CD4-positive, alpha-beta T cell (primary cell): ENCODE measurements around the gene MINDY1. TPM values are rescaled to one million over a fixed set of nuclear protein-coding genes. Genes with fewer than 3 reads are reported as not detected.

ENCODE experiments used
- ATAC-seq: fragments of 200-7000 bp; cut with Tn5 transposase; one replicate; pipeline ENCODE4 v1.10.0; 2022; ENCODE audit warnings: mild to moderate bottlenecking; ENCODE audit not compliant: poor library complexity
- CTCF ChIA-PET: fragments of 350-600 bp; sonication (Branson Sonifier 250); formaldehyde crosslinking; loops from one replicate; lab custom pipeline; 2021; ENCODE audit warnings: antibody characterized with exemption, inconsistent platforms; lab: Charles Lee
- POLR2A ChIA-PET: fragments of 350-600 bp; sonication (Branson Sonifier 250); formaldehyde crosslinking; loops from one replicate; lab custom pipeline; 2021; ENCODE audit warnings: antibody characterized with exemption, inconsistent platforms; lab: Charles Lee
- DNase-seq, 14 experiments: peaks; one replicate each; pipeline ENCODE4 v3.0.0-alpha.2; 2013 to 2020; ENCODE audit warnings: mixed read lengths in 2 of 14
- H3K27ac ChIP-seq, 2 donors: one replicate each; pipeline versions ENCODE4 v1.5.1 to v1.7.0; 2013; ENCODE audit warnings: low read length in 2 of 2, low read depth in 1 of 2, mild to moderate bottlenecking in 1 of 2
- H3K27me3 ChIP-seq, 2 experiments: 1 replicate in 1 of 2; 2 replicates in 1 of 2; pipeline versions ENCODE4 v1.6.1 to v1.7.0; 2013; ENCODE audit warnings: low read length in 2 of 2, control low read depth in 1 of 2, mild to moderate bottlenecking in 1 of 2, moderate library complexity in 1 of 2; ENCODE audit not compliant: insufficient read depth in 2 of 2, control insufficient read depth in 1 of 2
- H3K36me3 ChIP-seq: one replicate; pipeline ENCODE4 v1.6.1; 2013; ENCODE audit warnings: low read length, control low read depth; ENCODE audit not compliant: insufficient read depth
- H3K4me1 ChIP-seq: one replicate; pipeline ENCODE4 v1.6.1; 2013; ENCODE audit warnings: low read length, control low read depth; ENCODE audit not compliant: insufficient read depth
- H3K4me3 ChIP-seq: one replicate; pipeline ENCODE4 v1.5.1; 2013; ENCODE audit warnings: mild to moderate bottlenecking, low read length, moderate library complexity
- H3K9me3 ChIP-seq, 2 experiments: 1 replicate in 1 of 2; 2 replicates in 1 of 2; pipeline versions ENCODE4 v1.6.1 to v1.7.0; 2013; ENCODE audit warnings: low read length in 2 of 2, mild to moderate bottlenecking in 2 of 2, control low read depth in 1 of 2, moderate library complexity in 1 of 2; ENCODE audit not compliant: control insufficient read depth in 1 of 2, insufficient read depth in 1 of 2
- H3K27ac Mint-ChIP-seq: one replicate; pipeline ENCODE4 v1.8.0; 2020; ENCODE audit warnings: mixed read lengths
- H3K27me3 Mint-ChIP-seq: one replicate; pipeline ENCODE4 v1.8.0; 2021; ENCODE audit warnings: mixed read lengths
- H3K36me3 Mint-ChIP-seq: one replicate; pipeline ENCODE4 v1.8.0; 2021; ENCODE audit warnings: low read depth, mixed read lengths
- H3K4me1 Mint-ChIP-seq: one replicate; pipeline ENCODE4 v1.8.0; 2021; ENCODE audit warnings: low read depth, mixed read lengths
- H3K4me3 Mint-ChIP-seq: one replicate; pipeline ENCODE4 v1.8.0; 2020; ENCODE audit warnings: mild to moderate bottlenecking, mixed read lengths
- H3K9me3 Mint-ChIP-seq: one replicate; pipeline ENCODE4 v1.8.0; 2020; ENCODE audit warnings: mixed read lengths
- CTCF ChIP-seq: fragments of 200-600 bp; IDR thresholded peaks from one replicate; pipeline ENCODE4 v1.8.0; 2022; ENCODE audit warnings: antibody characterized with exemption, mild to moderate bottlenecking
- intact Hi-C, 2 experiments: fragments of 100-400 bp; cut with DNase I in 1 of 2; cut with micrococcal nuclease in 1 of 2; formaldehyde crosslinking; loops; one replicate each; pipeline versions ENCODE4 v1.15.1 to v1.9.0; 2023 to 2025; cut with DNase I, micrococcal nuclease
- total RNA-seq, 174 experiments: library from RNA in 2 of 174; stranded (reverse) in 2 of 174; gene quantifications; one replicate each; pipeline ENCODE4 v1.2.3 and lab custom pipeline; 2021 to 2026

The MINDY1 gene
- total RNA-seq, 2 experiments from 2014 or later, result 7.8 to 9.2 TPM

GRCh38 chr1:151037032-151037431, 30.3 kb upstream of the MINDY1 start:
- Mint-ChIP-seq H3K36me3 (peaks cover 21% of the 10 kb centered on the region), H3K9me3 (no peaks in the 10 kb centered on the region), H3K27me3 (no peaks in the 10 kb centered on the region), H3K4me3 (no peak overlapping the region), H3K4me1 (peaks cover 9% of the 10 kb centered on the region), H3K27ac (peak overlapping the region; percentile 28)
- intact Hi-C loops, result no loop called here
- DNase-seq, result no peak
- ChIA-PET POLR2A (interaction anchor here (2.0 to 3.4 kb wide), 2 partner anchors 11 to 13 kb away, joined by 6 to 13 read pairs; partner anchors contain the start of gene C1orf56), CTCF (interaction anchor here (2.8 kb wide), 1 partner anchor 12 kb away, joined by 10 read pairs; no protein-coding TSS in a partner anchor)
- Histone ChIP-seq H3K4me3 (no peak overlapping the region), H3K27ac (no peak overlapping the region), H3K36me3 (peaks cover 23% of the 10 kb centered on the region), H3K4me1 (no peaks in the 10 kb centered on the region), H3K27me3 (no peaks in the 10 kb centered on the region), H3K9me3 (no peaks in the 10 kb centered on the region)
- TF ChIP-seq CTCF, result no peak
- ATAC-seq, result no peak

GRCh38 chr1:151036356-151036755, 29.7 kb upstream of the MINDY1 start, which contains the start of gene BNIPL:
Gene BNIPL (plus strand): TSS chr1:151036586. CDS start chr1:151036726, 140 bp downstream.
- no peak for ATAC-seq
- POLR2A ChIA-PET, result interaction anchor here (2.0 to 3.4 kb wide), 2 partner anchors 11 to 14 kb away, joined by 6 to 13 read pairs; partner anchors contain the start of gene C1orf56
- CTCF ChIA-PET, result interaction anchor here (2.8 kb wide), 1 partner anchor 12 kb away, joined by 10 read pairs; no protein-coding TSS in a partner anchor

GRCh38 chr1:151035167-151035566, 28.5 kb upstream of the MINDY1 start:
- H3K36me3 ChIP-seq, result peaks cover 39% of the 10 kb centered on the region
- intact Hi-C loops, result no loop called here
- peak overlapping the region; percentile 52 for H3K27ac Mint-ChIP-seq
- H3K27me3 Mint-ChIP-seq, result no peaks in the 10 kb centered on the region
- no peak overlapping the region for H3K27ac ChIP-seq
- TF ChIP-seq CTCF, result no peak
- DNase-seq, result no peak
- H3K36me3 Mint-ChIP-seq, result peaks cover 37% of the 10 kb centered on the region
- no peak for ATAC-seq
- no peak overlapping the region for H3K4me3 Mint-ChIP-seq
- no peaks in the 10 kb centered on the region for H3K9me3 ChIP-seq
- H3K4me3 ChIP-seq, result no peak overlapping the region
- no peaks in the 10 kb centered on the region for H3K4me1 ChIP-seq
- H3K4me1 Mint-ChIP-seq, result peaks cover 9% of the 10 kb centered on the region
- ChIA-PET CTCF (interaction anchor here (1.3 kb wide), 1 partner anchor 11 kb away, joined by 4 read pairs; no protein-coding TSS in a partner anchor), POLR2A (interaction anchor here (0.9 kb wide), 1 partner anchor 65 kb away, joined by 3 read pairs; no protein-coding TSS in a partner anchor)
- H3K27me3 ChIP-seq, result no peaks in the 10 kb centered on the region
- H3K9me3 Mint-ChIP-seq, result no peaks in the 10 kb centered on the region

More at GRCh38 chr1:151036356-151036755, 29.7 kb upstream of the MINDY1 start, which contains the start of gene BNIPL:
- Mint-ChIP-seq H3K27me3 (no peaks in the 10 kb centered on the region), H3K9me3 (no peaks in the 10 kb centered on the region), H3K4me1 (peaks cover 9% of the 10 kb centered on the region), H3K27ac (peak within 1 kb of the TSS; percentile 52), H3K36me3 (peaks cover 25% of the 10 kb centered on the region), H3K4me3 (no peak within 1 kb of the TSS)
- H3K27me3 ChIP-seq, result no peaks in the 10 kb centered on the region
- intact Hi-C loops, result no loop called here
- H3K4me3 ChIP-seq, result no peak within 1 kb of the TSS
- H3K9me3 ChIP-seq, result no peaks in the 10 kb centered on the region
- no peaks in the 10 kb centered on the region for H3K4me1 ChIP-seq
- no peak for DNase-seq
- TF ChIP-seq CTCF, result no peak
- H3K27ac ChIP-seq, result no peak within 1 kb of the TSS
- peaks cover 28% of the 10 kb centered on the region for H3K36me3 ChIP-seq
